SK-N-SH (cell line): ENCODE data around the gene AREL1. TPM values are rescaled to one million over a fixed set of nuclear protein-coding genes. Genes with fewer than 3 reads are reported as not detected.
"Not testable (repeated sequence)": the region's sequence is repeated elsewhere in the genome, so short reads cannot be mapped to it uniquely, and the experiment has no call there.

Source experiments
- CTCF ChIA-PET: fragments of 300-600, 350-600 bp; formaldehyde crosslinking; extraction: SDS; loops from one replicate; lab custom pipeline; 2021; lab: Yijun Ruan, JAX
- POLR2A ChIA-PET: fragments of 350-600 bp; sonication (Branson Sonifier 250); formaldehyde crosslinking; extraction: SDS; loops from one replicate; lab custom pipeline; 2020; ENCODE audit warnings: antibody characterized with exemption, inconsistent platforms; lab: Yijun Ruan, JAX
- DNase-seq: peaks from one replicate; pipeline ENCODE4 v3.0.0; 2012
- H2AFZ ChIP-seq: fragments of 200-600 bp; sonication (generic); 2 replicates; pipeline ENCODE4 v1.8.1; 2016; ENCODE audit warnings: antibody characterized with exemption, mild to moderate bottlenecking, low read depth
- H3F3A ChIP-seq: fragments of 200-600 bp; sonication (generic); replicated peaks from 2 replicates; pipeline ENCODE3; 2016; ENCODE audit warnings: antibody characterized with exemption, mild to moderate bottlenecking; ENCODE audit not compliant: insufficient read depth
- H3K27ac ChIP-seq, 2 experiments: fragments of 200-500 bp in 1 of 2; fragments of 200-600 bp in 1 of 2; sonication (Bioruptor generic) in 1 of 2; sonication (generic), shearing (Covaris generic) in 1 of 2; 2 replicates each; pipeline versions ENCODE4 v1.5.1 to v1.6.1; 2014 to 2016; ENCODE audit warnings: low read depth in 2 of 2, inconsistent platforms in 1 of 2, low read length in 1 of 2, mild to moderate bottlenecking in 1 of 2, mixed read lengths in 1 of 2
- H3K27me3 ChIP-seq: fragments of 200-600 bp; sonication (generic), shearing (Covaris generic); 2 replicates; pipeline ENCODE4 v1.6.1; 2016; ENCODE audit warnings: mixed run types; ENCODE audit not compliant: insufficient read depth
- H3K36me3 ChIP-seq, 2 experiments: fragments of 200-500 bp in 1 of 2; fragments of 200-600 bp in 1 of 2; sonication (Bioruptor generic) in 1 of 2; sonication (generic) in 1 of 2; replicated peaks in 1 of 2; 2 replicates each; pipeline versions ENCODE3 to v1.5.1; 2014 to 2016; ENCODE audit warnings: low read length in 1 of 2, mild to moderate bottlenecking in 1 of 2; ENCODE audit not compliant: insufficient read depth in 2 of 2, control insufficient read depth in 1 of 2
- H3K4me1 ChIP-seq, 2 experiments: fragments of 200-500 bp in 1 of 2; fragments of 200-600 bp in 1 of 2; sonication (Bioruptor generic) in 1 of 2; sonication (generic), shearing (Covaris generic) in 1 of 2; 2 replicates each; pipeline versions ENCODE4 v1.5.1 to v1.6.1; 2014 to 2016; ENCODE audit warnings: low read depth in 1 of 2, low read length in 1 of 2, mixed run types in 1 of 2; ENCODE audit not compliant: insufficient read depth in 2 of 2, control insufficient read depth in 1 of 2
- H3K4me2 ChIP-seq: fragments of 200-600 bp; sonication (generic), shearing (Covaris generic); 2 replicates; pipeline ENCODE4 v1.6.1; 2017; ENCODE audit warnings: mixed run types
- H3K4me3 ChIP-seq, 2 experiments: fragments of 200-500 bp in 1 of 2; fragments of 200-600 bp in 1 of 2; sonication (Bioruptor generic) in 1 of 2; sonication (generic), shearing (Covaris generic) in 1 of 2; 2 replicates each; pipeline versions ENCODE4 v1.5.1 to v1.8.1; 2014 to 2016; ENCODE audit warnings: low read depth in 2 of 2, inconsistent platforms in 1 of 2, low read length in 1 of 2, mild to moderate bottlenecking in 1 of 2, mixed read lengths in 1 of 2, moderate library complexity in 1 of 2
- H3K79me2 ChIP-seq: fragments of 200-600 bp; sonication (generic); 2 replicates; pipeline ENCODE4 v1.8.1; 2017; ENCODE audit warnings: mild to moderate bottlenecking; ENCODE audit not compliant: insufficient read depth
- H3K9ac ChIP-seq: fragments of 200-600 bp; sonication (generic); 2 replicates; pipeline ENCODE4 v1.6.1; 2017; ENCODE audit warnings: mixed run types
- H3K9me2 ChIP-seq: fragments of 200-600 bp; sonication (generic); 2 replicates; pipeline ENCODE4 v1.6.1; 2017; ENCODE audit warnings: mixed run types
- H3K9me3 ChIP-seq: fragments of 200-600 bp; sonication (generic); 2 replicates; pipeline ENCODE4 v1.6.1; 2017; ENCODE audit warnings: mixed run types, mild to moderate bottlenecking, moderate library complexity
- H4K20me1 ChIP-seq: fragments of 200-600 bp; sonication (generic); 2 replicates; pipeline ENCODE4 v1.6.1; 2017; ENCODE audit warnings: mild to moderate bottlenecking, mixed run types; ENCODE audit not compliant: insufficient read depth
- ELF1 ChIP-seq: IDR thresholded peaks from 2 replicates; pipeline ENCODE4 v1.4.0; 2012
- EP300 ChIP-seq, 2 experiments: IDR thresholded peaks; 2 replicates each; pipeline versions ENCODE4 v1.4.0 to v1.6.1; 2012; ENCODE audit warnings: borderline replicate concordance in 1 of 2, low read depth in 1 of 2, low read length in 1 of 2
- JUND ChIP-seq: IDR thresholded peaks from 2 replicates; pipeline ENCODE4 v1.4.0; 2012
- NRF1 ChIP-seq: IDR thresholded peaks from 2 replicates; pipeline ENCODE4 v1.6.1; 2012; ENCODE audit warnings: low read depth, mild to moderate bottlenecking, low read length
- POLR2AphosphoS5 ChIP-seq: IDR thresholded peaks from 2 replicates; pipeline ENCODE4 v1.6.1; 2012; ENCODE audit warnings: low read depth, low read length
- RCOR1 ChIP-seq: fragments of 150-350 bp; IDR thresholded peaks from 2 replicates; pipeline ENCODE4 v1.6.1; 2017; ENCODE audit warnings: antibody characterized with exemption, low read length
- SMC3 ChIP-seq: IDR thresholded peaks from 2 replicates; pipeline ENCODE4 v1.6.1; 2012; ENCODE audit warnings: low read depth, low read length, improper control_type of control experiment
- TAF1 ChIP-seq: IDR thresholded peaks from 2 replicates; pipeline ENCODE4 v1.6.1; 2012; ENCODE audit warnings: low read depth, mild to moderate bottlenecking, low read length, moderate library complexity, borderline replicate concordance
- TEAD4 ChIP-seq: IDR thresholded peaks from 2 replicates; pipeline ENCODE4 v1.4.0; 2012; ENCODE audit warnings: mild to moderate bottlenecking, borderline replicate concordance; ENCODE audit not compliant: insufficient read depth
- WGBS: methylation state at CpG from one replicate; pipeline ENCODE4 v1.1.6; 2017; ENCODE audit warnings: low lambda C conversion rate; 5-methylcytosine and 5-hydroxymethylcytosine counted together
- polyA plus RNA-seq, 3 experiments: library from polyadenylated mRNA; depleted of rRNA; stranded (reverse); fragments of >200 nt; gene quantifications; 2 replicates each; pipeline ENCODE4 v1.2.3, GENCODE V29; 2012
- TF ChIP-seq, protein P1 (sequence below): IDR thresholded peaks from 2 replicates; pipeline ENCODE4 v1.6.1; 2012; ENCODE audit warnings: mild to moderate bottlenecking, low read depth, low read length, moderate library complexity
- TF ChIP-seq, protein P2 (sequence below): fragments of 150-350 bp; IDR thresholded peaks from 2 replicates; pipeline ENCODE4 v1.6.1; 2016; ENCODE audit warnings: mild to moderate bottlenecking, low read depth, low read length

AREL1 gene
- polyA plus RNA-seq, 1 of the 3 experiments (the other 2 are of a cell fraction), result 35.1 TPM

DNA sequence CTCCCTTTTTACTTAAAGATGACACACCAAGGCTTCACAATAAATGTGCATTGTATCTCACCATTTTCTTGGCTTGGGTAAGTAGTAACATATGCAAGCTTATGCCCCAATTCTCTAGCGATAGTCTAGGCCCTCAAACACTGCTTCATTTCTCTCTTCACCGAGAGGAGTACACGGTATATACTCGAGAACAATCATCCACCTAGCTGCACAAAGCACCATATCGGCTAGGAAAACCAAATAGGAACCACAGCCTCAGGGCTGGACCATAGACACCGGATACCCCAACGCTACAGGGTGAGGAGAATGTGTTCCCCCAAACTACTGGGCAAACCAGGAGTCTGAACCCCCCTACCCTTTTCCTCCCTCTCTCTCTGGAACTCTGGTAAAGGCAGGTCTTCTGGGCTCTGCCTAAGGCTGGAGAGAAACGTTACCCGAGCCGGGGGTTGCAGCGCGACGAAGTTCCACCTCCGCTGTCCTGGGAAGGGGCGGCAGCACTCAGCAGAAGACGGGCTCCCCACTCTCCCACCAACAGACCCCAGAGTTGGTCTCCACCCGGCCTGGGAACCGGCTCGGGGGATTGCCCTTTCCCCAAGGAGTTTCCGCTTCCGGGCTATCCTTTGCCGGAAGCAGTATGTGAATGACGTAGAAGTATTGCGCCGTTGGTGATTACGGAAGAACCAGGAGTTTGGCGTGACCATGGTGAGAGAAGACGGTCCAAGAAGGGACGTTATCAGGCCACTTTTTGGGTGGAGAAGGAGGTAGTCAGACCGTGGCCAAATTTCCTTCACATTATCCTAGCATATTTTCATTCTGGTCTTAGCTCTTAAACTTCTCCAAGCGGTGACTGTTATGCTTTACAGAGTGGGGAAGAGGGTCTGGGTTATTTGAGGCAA lies at the start of gene AREL1, which contains the start of gene FCF1 (continued):
- TF ChIP-seq RCOR1 (no peak), TAF1 (peak; percentile 67), EP300 (IDR thresholded peaks at IDR 0.05; ENCODE audit: borderline replicate concordance in 1 of 2, low read depth in 1 of 2, low read length in 1 of 2) (no peak), JUND (no peak), ELF1 (peak; percentile 99), TEAD4 (no peak), SMC3 (no peak), NRF1 (no peak), POLR2AphosphoS5 (peak; percentile 94)
- TF ChIP-seq, protein P1, sequence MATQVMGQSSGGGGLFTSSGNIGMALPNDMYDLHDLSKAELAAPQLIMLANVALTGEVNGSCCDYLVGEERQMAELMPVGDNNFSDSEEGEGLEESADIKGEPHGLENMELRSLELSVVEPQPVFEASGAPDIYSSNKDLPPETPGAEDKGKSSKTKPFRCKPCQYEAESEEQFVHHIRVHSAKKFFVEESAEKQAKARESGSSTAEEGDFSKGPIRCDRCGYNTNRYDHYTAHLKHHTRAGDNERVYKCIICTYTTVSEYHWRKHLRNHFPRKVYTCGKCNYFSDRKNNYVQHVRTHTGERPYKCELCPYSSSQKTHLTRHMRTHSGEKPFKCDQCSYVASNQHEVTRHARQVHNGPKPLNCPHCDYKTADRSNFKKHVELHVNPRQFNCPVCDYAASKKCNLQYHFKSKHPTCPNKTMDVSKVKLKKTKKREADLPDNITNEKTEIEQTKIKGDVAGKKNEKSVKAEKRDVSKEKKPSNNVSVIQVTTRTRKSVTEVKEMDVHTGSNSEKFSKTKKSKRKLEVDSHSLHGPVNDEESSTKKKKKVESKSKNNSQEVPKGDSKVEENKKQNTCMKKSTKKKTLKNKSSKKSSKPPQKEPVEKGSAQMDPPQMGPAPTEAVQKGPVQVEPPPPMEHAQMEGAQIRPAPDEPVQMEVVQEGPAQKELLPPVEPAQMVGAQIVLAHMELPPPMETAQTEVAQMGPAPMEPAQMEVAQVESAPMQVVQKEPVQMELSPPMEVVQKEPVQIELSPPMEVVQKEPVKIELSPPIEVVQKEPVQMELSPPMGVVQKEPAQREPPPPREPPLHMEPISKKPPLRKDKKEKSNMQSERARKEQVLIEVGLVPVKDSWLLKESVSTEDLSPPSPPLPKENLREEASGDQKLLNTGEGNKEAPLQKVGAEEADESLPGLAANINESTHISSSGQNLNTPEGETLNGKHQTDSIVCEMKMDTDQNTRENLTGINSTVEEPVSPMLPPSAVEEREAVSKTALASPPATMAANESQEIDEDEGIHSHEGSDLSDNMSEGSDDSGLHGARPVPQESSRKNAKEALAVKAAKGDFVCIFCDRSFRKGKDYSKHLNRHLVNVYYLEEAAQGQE, result peak; percentile 55; the same call in 1 of the 2 replicates
- TF ChIP-seq, protein P2, sequence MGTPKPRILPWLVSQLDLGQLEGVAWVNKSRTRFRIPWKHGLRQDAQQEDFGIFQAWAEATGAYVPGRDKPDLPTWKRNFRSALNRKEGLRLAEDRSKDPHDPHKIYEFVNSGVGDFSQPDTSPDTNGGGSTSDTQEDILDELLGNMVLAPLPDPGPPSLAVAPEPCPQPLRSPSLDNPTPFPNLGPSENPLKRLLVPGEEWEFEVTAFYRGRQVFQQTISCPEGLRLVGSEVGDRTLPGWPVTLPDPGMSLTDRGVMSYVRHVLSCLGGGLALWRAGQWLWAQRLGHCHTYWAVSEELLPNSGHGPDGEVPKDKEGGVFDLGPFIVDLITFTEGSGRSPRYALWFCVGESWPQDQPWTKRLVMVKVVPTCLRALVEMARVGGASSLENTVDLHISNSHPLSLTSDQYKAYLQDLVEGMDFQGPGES, result no peak
- TF ChIP-seq, all 33 proteins: peak for 10

DNA sequence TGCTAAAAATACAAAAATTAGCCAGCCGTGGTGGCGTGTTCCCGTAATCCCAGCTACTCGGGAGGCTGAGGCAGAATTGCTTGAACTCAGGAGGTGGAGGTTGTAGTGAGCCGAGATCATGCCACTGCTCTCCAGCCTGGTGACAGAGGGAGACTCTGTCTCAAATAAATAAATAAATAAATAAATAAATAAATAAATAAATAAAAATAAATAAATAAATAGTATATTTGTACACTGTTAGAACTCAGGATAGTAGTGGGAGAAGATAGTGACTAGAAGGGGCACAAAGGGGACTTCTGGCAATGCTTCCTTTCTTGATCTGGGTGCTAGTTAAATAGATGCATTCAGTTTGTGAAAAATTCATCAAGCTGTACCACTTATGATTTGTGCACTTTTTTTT lies 45.6 kb upstream of the AREL1 start:
- H3K9me3 ChIP-seq, H2AFZ ChIP-seq, H3K79me2 ChIP-seq, H3K4me2 ChIP-seq, H3K27me3 ChIP-seq, POLR2A ChIA-PET, H3F3A ChIP-seq, H3K27ac ChIP-seq, H3K36me3 ChIP-seq, DNase-seq, H3K9ac ChIP-seq, H3K9me2 ChIP-seq, H3K4me3 ChIP-seq, H4K20me1 ChIP-seq, H3K4me1 ChIP-seq: not testable (repeated sequence)
- 90% methylated on average over 5 of the region's 5 CpGs for WGBS
- CTCF ChIA-PET, result interaction anchor here (0.6 to 1.4 kb wide), 2 partner anchors 102 to 1433 kb away, joined by 3 read pairs; no protein-coding TSS in a partner anchor
